Panc1 (cell line): Measurements from ENCODE around the gene DPEP1. TPM values are rescaled to one million over a fixed set of nuclear protein-coding genes. Genes with fewer than 3 reads are reported as not detected.

ENCODE experiments used
- ATAC-seq: fragments of 200-7000 bp; cut with Tn5 transposase; 2 replicates; pipeline ENCODE4 v1.9.1; 2020; ENCODE audit warnings: mild to moderate bottlenecking, moderate library complexity
- BruUV-seq: library from RNA; stranded (reverse); fragments of 400-500 nt; replicated peaks from 2 replicates; lab custom pipeline; 2021; lab: Mats Ljungman, UMichigan
- CTCF ChIA-PET: fragments of 300-600 bp; sonication (Branson Sonifier 250); formaldehyde crosslinking; loops from one replicate; lab custom pipeline; 2022; ENCODE audit warnings: antibody characterized with exemption; lab: Charles Lee
- POLR2A ChIA-PET: fragments of 300-600 bp; sonication (Branson Sonifier 250); formaldehyde crosslinking; loops from one replicate; lab custom pipeline; 2022; ENCODE audit warnings: antibody characterized with exemption; lab: Charles Lee
- DNase-seq: peaks from one replicate; pipeline ENCODE4 v3.0.0-alpha.2; 2010; ENCODE audit warnings: low read depth, low spot score
- H3K27ac ChIP-seq: 2 replicates; pipeline ENCODE4 v1.5.1; 2011; ENCODE audit warnings: mild to moderate bottlenecking, low read length, inconsistent platforms
- H3K27me3 ChIP-seq: fragments of 200-500 bp; sonication (Bioruptor generic); 2 replicates; pipeline ENCODE4 v1.6.0; 2014; ENCODE audit warnings: low read length, inconsistent platforms; ENCODE audit not compliant: control insufficient read depth, insufficient read depth
- H3K36me3 ChIP-seq: fragments of 200-500 bp; sonication (Bioruptor generic); 2 replicates; pipeline ENCODE4 v1.5.1; 2014; ENCODE audit warnings: inconsistent platforms, mild to moderate bottlenecking, low read length, moderate library complexity; ENCODE audit not compliant: control insufficient read depth, insufficient read depth
- H3K4me1 ChIP-seq: 2 replicates; pipeline ENCODE4 v1.5.1; 2011; ENCODE audit warnings: inconsistent platforms, mild to moderate bottlenecking, low read length, moderate library complexity; ENCODE audit not compliant: control insufficient read depth, insufficient read depth
- H3K4me3 ChIP-seq, 2 experiments: 2 replicates each; pipeline ENCODE4 v1.5.1; 2011 to 2012; ENCODE audit warnings: low read depth in 2 of 2, low read length in 2 of 2, mild to moderate bottlenecking in 2 of 2, inconsistent platforms in 1 of 2, moderate library complexity in 1 of 2
- H3K9me3 ChIP-seq: fragments of 200-500 bp; sonication (Bioruptor generic); 2 replicates; pipeline ENCODE4 v1.5.1; 2014; ENCODE audit warnings: low read depth, mild to moderate bottlenecking, inconsistent platforms, low read length, moderate library complexity; ENCODE audit not compliant: control insufficient read depth, insufficient read depth
- POLR2AphosphoS5 ChIP-seq: IDR thresholded peaks from 2 replicates; pipeline ENCODE4 v1.6.1; 2012; ENCODE audit warnings: mild to moderate bottlenecking, low read depth, low read length, moderate library complexity
- SIN3A ChIP-seq: IDR thresholded peaks from 2 replicates; pipeline ENCODE4 v1.6.1; 2012; ENCODE audit warnings: low read depth, mild to moderate bottlenecking, low read length, moderate library complexity, borderline replicate concordance; ENCODE audit not compliant: insufficient read depth
- TCF7L2 ChIP-seq: IDR thresholded peaks from 2 replicates; pipeline ENCODE4 v1.6.1; 2011; ENCODE audit warnings: mild to moderate bottlenecking, low read depth, low read length, inconsistent platforms
- in situ Hi-C: cut with HindIII; loops from 2 replicates; pipeline ENCODE4 v1.10.0; 2016; ENCODE audit warnings: low sequenced_read_pairs, low pct_unique_long_range_greater_than_20kb
- intact Hi-C: fragments of 100-400 bp; cut with micrococcal nuclease; formaldehyde crosslinking; loops from one replicate; pipeline ENCODE4 v1.10.0; 2022; ENCODE audit not compliant: unreplicated experiment
- total RNA-seq: library from RNA; stranded (reverse); gene quantifications from one replicate; pipeline ENCODE4 v1.2.1, GENCODE V29; 2021; ENCODE audit not compliant: unreplicated experiment
- TF ChIP-seq, protein P1 (sequence below), 2 experiments: IDR thresholded peaks; 2 replicates each; pipeline ENCODE4 v1.6.1; 2011 to 2012; ENCODE audit warnings: low read depth in 2 of 2, control low read depth in 1 of 2, low read length in 1 of 2, mild to moderate bottlenecking in 1 of 2, moderate library complexity in 1 of 2; ENCODE audit not compliant: insufficient read depth in 1 of 2
- TF ChIP-seq, protein P2 (sequence below): fragments of 450-650 bp; IDR thresholded peaks from 2 replicates; pipeline ENCODE4 v1.5.1; 2017; ENCODE audit warnings: mild to moderate bottlenecking

Gene DPEP1
- total RNA-seq, 1 experiment from 2014 or later, result 0.18 TPM

DNA sequence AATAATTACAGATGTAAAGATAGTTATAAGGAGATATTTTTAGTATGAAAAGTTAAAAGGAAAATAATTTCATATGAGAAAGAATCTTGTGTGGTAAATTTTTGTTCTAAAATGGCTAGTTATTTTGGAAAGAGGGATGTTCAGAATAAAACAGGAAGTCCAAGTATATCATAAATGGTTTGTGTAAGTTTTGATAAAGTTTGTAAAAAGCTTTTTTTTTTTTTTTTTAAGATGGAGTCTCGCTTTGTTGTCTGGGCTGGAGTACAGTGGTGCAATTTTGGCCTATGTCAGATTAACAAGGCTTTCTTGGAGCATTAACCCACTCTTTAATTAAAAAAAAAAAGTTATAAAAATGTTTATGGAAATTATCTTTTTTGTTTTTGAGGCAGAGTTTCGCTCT, 64.8 kb downstream of the DPEP1 start:
- H3K36me3 ChIP-seq, result no peaks in the 10 kb centered on the region
- H3K27ac ChIP-seq, result no peak overlapping the region
- no peaks in the 10 kb centered on the region for H3K4me1 ChIP-seq
- BruUV-seq, result no TSS peak
- POLR2A ChIA-PET, result no interaction called here
- CTCF ChIA-PET, result interaction anchor here (0.7 kb wide), 1 partner anchor 576 kb away, joined by 3 read pairs; no protein-coding TSS in a partner anchor
- H3K9me3 ChIP-seq, result no peaks in the 10 kb centered on the region
- intact Hi-C loops, result no loop called here
- TF ChIP-seq SIN3A, result no peak
- no peak for TF ChIP-seq POLR2AphosphoS5
- TF ChIP-seq TCF7L2, result no peak
- TF ChIP-seq, protein P1, sequence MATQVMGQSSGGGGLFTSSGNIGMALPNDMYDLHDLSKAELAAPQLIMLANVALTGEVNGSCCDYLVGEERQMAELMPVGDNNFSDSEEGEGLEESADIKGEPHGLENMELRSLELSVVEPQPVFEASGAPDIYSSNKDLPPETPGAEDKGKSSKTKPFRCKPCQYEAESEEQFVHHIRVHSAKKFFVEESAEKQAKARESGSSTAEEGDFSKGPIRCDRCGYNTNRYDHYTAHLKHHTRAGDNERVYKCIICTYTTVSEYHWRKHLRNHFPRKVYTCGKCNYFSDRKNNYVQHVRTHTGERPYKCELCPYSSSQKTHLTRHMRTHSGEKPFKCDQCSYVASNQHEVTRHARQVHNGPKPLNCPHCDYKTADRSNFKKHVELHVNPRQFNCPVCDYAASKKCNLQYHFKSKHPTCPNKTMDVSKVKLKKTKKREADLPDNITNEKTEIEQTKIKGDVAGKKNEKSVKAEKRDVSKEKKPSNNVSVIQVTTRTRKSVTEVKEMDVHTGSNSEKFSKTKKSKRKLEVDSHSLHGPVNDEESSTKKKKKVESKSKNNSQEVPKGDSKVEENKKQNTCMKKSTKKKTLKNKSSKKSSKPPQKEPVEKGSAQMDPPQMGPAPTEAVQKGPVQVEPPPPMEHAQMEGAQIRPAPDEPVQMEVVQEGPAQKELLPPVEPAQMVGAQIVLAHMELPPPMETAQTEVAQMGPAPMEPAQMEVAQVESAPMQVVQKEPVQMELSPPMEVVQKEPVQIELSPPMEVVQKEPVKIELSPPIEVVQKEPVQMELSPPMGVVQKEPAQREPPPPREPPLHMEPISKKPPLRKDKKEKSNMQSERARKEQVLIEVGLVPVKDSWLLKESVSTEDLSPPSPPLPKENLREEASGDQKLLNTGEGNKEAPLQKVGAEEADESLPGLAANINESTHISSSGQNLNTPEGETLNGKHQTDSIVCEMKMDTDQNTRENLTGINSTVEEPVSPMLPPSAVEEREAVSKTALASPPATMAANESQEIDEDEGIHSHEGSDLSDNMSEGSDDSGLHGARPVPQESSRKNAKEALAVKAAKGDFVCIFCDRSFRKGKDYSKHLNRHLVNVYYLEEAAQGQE (IDR thresholded peaks at IDR 0.05; ENCODE audit: insufficient read depth in 1 of 2, low read depth in 2 of 2, low read length in 1 of 2), result no peak
- TF ChIP-seq, protein P2, sequence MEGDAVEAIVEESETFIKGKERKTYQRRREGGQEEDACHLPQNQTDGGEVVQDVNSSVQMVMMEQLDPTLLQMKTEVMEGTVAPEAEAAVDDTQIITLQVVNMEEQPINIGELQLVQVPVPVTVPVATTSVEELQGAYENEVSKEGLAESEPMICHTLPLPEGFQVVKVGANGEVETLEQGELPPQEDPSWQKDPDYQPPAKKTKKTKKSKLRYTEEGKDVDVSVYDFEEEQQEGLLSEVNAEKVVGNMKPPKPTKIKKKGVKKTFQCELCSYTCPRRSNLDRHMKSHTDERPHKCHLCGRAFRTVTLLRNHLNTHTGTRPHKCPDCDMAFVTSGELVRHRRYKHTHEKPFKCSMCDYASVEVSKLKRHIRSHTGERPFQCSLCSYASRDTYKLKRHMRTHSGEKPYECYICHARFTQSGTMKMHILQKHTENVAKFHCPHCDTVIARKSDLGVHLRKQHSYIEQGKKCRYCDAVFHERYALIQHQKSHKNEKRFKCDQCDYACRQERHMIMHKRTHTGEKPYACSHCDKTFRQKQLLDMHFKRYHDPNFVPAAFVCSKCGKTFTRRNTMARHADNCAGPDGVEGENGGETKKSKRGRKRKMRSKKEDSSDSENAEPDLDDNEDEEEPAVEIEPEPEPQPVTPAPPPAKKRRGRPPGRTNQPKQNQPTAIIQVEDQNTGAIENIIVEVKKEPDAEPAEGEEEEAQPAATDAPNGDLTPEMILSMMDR, result no peak
- DNase-seq (no peak), ATAC-seq (no peak)
- no peak overlapping the region for H3K4me3 ChIP-seq
- no peaks in the 10 kb centered on the region for H3K27me3 ChIP-seq
- in situ Hi-C loops, result no loop called here

DNA sequence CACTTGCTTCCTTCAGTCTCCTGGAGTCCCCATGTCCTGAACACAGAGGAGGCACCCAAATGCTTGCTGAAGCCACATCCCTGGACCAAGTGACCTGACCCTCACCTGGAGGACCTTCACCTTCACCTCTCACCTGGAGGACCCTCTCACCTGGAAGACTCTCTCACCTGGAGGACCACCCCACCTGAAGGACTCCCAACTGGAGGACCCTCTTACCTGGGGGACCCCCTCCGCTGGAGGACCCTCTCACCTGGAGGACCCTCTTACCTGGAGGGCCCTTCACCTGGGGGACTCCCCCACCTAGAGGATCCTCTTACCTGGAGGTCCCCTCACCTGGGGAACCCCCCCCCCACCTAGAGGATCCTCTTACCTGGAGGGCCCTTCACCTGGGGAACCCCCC, 72.5 kb downstream of the DPEP1 start:
- TF ChIP-seq POLR2AphosphoS5 (no peak), TCF7L2 (no peak), SIN3A (no peak)
- TF ChIP-seq, protein P1 (IDR thresholded peaks at IDR 0.05; ENCODE audit: insufficient read depth in 1 of 2, low read depth in 2 of 2, low read length in 1 of 2), result no peak
- TF ChIP-seq, protein P2, result no peak
- in situ Hi-C loops, result no loop called here
- H3K27me3 ChIP-seq, result no peaks in the 10 kb centered on the region
- ATAC-seq (no peak), DNase-seq (no peak)
- peaks cover 3% of the 10 kb centered on the region; the same call in 1 of the 2 replicates for H3K4me1 ChIP-seq
- H3K4me3 ChIP-seq, result no peak overlapping the region
- intact Hi-C loops, result no loop called here
- ChIA-PET CTCF (no interaction called here), POLR2A (no interaction called here)
- no peak overlapping the region for H3K27ac ChIP-seq
- no TSS peak for BruUV-seq
- no peaks in the 10 kb centered on the region; the same call in 1 of the 2 replicates for H3K36me3 ChIP-seq
- H3K9me3 ChIP-seq, result no peaks in the 10 kb centered on the region
